Endometrial microvascular endothelial cells (primary cell): ENCODE data around the gene STRIP2. TPM values are rescaled to one million over a fixed set of nuclear protein-coding genes. Genes with fewer than 3 reads are reported as not detected.
"Not testable (repeated sequence)": the region's sequence is repeated elsewhere in the genome, so short reads cannot be mapped to it uniquely, and the experiment has no call there.

Source experiments
- in situ Hi-C: cut with HindIII; loops from 2 replicates; pipeline ENCODE4 v1.10.0; 2017; ENCODE audit warnings: low sequenced_read_pairs, low pct_unique_long_range_greater_than_20kb; ENCODE audit errors: inconsistent ontology term
- total RNA-seq: library from RNA; depleted of rRNA; stranded (reverse); fragments of >200 nt; gene quantifications from one replicate; pipeline ENCODE4 v1.2.3, GENCODE V29; 2015; ENCODE audit errors: inconsistent ontology term

The STRIP2 gene
- total RNA-seq, 1 donor from 2014 or later, result 17.5 TPM

DNA sequence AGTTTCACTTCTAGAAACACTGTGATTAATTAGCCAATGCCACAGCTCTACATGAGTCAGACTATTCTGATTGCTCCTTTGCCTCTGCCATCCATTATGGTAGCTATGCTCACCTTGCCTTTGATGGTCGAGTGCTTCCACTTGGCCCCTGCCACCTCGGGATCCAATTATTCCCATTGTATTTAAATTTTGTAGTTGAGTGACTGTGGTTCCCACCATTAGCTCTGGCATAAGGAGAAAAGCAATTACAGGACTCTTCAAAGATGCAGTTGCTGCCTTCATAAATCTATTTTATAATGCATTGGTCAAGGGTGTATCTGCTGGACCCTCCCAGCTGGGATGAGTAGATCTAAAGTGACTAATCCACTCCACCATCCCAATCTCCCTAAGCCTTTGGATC, 14.4 kb downstream of the STRIP2 start:
- in situ Hi-C loops, result not testable (repeated sequence)

DNA sequence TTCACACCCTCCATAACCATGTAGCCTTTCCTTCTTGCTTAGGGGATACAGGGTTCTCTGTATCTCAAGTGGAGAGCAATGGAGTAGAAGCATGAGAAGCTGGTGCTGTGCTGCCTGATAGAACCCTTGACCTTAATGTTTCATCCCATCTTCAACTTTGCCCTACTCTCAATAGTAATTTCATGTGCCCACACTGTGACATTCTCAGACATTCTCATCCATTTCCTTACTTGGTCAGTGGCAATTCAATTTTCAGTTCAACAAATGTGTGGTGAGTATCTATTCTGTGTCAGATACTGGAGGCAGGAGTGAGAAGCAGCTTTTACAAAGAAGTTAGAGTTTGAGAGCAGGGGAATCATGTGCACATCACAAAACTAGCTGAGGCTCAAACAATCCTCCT, 16.1 kb downstream of the STRIP2 start:
- in situ Hi-C loops, result no loop called here

DNA sequence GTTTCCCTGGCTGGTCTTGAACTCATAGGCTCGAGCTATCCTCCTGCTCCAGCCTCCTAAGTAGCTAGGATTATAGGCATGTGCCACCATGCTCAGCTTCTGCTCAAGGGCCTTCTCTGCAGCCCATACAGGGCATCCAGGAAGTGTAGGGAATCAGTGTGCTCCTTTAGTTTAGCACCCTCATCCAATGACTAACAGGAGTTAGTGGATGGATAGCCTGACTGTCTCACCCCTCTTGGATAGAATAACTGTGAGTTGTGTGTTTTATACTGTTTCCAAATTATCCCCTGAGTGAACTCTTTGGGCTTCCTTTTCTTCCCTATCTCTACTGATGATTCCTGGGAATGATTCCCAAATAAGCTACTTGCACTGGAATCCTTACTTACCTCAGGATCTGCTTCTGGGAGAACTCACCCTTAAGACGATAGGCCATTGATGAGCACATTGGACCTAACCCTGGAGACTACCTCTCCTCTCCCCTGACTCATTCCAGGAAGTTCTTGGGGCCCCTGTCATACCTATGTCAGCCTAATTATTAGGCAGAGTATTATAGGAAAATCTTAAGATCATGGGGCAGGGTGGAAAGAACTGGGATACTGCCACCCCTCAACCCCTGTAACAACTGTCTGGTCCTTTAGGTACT, 18.5 kb downstream of the STRIP2 start:
- in situ Hi-C loops, result no loop called here

DNA sequence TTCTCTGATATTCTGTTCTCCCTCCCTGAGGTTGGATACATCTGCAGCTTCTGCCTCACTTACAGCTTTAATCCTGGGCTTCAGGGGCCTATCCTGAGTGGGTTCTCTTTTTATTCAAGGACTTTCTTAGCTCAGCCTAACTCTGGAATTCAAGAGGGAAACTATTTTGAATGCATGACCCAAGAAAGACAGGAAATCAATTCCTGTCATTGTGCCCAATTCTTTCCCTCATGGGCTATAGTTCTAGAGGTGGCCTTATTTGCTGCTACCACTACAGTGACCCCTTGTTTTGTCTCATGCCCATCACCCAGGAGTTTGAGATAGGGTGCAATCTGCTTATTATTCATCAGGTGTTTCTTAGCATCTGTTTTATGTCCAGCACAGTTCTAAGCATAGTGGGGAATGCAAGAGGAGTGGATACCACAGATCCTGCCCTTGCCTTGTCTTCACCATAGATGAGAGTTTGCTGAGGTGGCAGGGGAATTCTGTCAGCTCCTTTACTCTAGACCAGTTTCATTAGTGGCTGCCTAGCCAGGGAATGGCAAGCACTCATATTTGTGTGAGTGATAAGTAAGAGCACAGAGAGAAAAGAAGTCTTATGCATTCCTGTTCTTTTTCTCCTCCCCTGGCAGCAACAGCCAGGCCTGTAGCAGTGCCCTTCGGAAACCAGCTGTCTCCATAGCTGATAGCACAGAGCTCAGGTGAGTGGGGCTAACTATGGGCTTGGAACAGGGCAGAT, 19.4 kb downstream of the STRIP2 start:
- in situ Hi-C loops, result no loop called here

DNA sequence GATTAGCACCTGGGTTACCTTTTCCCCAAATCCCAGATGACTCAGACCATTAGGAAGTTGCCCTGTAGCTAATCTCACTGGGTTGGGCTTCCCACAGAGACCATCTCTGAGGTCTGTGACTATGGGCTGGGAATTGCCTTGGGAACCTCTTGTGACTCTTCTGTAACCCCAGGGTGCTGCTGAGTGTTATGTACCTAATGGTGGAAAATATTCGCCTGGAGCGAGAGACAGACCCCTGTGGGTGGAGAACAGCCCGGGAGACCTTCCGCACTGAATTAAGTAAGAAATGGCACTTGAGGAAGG, 20.0 kb downstream of the STRIP2 start:
- in situ Hi-C loops, result no loop called here

DNA sequence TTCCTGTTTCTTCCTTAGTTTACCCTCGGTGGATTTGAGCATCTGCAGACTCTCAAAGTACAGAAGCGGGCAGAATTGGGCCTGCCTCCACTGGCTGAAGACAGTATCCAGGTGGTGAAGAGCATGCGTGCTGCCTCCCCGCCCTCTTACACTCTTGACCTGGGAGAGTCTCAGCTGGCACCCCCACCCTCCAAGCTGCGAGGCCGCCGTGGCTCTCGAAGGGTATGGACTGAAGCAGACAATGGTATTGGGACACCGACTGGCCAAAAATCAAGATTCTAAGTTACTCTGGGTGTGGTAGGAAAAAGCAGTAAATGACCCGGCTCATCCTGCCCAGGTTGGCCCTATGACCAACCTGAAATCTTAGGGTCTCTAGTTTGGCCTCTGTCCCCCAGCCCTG, 22.2 kb downstream of the STRIP2 start:
- in situ Hi-C loops, result no loop called here

DNA sequence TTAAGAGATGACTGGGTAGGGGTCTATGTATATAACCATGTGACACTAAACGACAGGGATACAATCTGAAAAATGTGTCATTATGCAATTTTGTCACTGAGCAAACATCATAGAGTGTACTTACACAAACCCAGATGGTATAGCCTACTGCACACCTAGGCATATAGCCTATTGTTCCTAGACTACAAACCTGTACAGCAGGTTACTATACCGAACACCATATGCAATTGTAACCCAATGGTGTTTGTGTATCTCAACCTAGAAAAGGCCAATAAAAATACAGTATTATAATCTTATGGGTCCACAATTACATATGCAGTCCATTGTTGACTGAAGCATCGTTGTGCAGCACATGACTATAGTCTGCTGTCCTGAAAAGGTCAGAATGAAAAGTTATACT, 22.9 kb downstream of the STRIP2 start:
- in situ Hi-C loops, result no loop called here

DNA sequence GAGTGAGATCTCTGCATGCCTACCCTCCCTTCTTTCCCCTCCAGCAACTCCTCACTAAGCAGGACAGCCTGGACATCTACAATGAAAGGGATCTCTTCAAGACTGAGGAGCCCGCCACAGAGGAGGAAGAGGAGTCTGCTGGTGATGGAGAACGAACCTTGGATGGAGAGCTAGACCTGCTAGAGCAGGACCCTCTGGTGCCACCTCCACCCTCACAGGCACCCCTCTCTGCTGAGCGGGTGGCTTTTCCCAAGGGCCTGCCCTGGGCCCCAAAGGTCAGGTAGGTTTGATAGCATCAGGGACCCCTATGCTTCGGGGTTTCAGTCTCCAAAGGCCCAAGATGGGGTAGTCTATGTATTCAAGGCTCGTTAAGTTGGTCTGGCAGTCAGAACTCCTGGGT, 23.9 kb downstream of the STRIP2 start:
- in situ Hi-C loops, result no loop called here

DNA sequence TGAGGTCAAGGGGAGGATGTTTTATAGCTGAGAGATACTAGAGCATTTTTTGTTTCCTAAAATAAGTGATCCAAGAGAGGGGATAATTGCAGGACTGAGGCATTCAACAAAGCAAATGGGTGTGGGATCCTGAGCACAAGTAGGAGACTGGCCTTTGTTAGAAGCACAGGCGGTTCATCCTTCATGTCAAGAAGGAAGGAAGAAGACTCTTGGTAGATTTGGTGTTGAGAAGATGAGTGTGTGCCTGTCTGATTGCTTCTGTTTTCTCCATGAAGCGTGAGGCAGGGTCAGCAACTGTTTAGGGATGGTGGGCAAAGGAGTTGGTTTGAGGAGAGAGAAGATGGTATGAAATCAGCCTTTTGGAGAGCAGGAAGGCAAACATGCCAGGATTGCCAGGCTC, 27.6 kb downstream of the STRIP2 start:
- in situ Hi-C loops, result no loop called here

DNA sequence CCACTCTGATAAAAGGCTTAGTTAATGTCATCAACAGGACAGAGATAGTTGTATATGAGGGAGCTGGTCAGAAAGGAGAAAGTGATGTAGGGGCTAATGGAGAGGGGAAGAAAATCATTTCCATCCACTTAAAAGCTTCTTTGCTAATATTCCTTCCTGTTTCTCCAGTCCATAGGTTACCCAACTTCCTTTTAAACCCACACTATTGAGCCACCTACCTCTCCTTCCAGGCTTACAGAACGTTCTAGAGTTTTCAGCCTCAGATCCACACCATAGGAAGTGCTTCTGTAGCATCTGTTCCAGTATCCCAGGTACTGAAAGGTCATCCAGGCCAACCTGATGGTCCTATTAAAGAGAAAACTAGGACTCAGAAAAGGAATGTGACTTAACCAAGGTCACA, 28.2 kb downstream of the STRIP2 start:
- in situ Hi-C loops, result no loop called here

DNA sequence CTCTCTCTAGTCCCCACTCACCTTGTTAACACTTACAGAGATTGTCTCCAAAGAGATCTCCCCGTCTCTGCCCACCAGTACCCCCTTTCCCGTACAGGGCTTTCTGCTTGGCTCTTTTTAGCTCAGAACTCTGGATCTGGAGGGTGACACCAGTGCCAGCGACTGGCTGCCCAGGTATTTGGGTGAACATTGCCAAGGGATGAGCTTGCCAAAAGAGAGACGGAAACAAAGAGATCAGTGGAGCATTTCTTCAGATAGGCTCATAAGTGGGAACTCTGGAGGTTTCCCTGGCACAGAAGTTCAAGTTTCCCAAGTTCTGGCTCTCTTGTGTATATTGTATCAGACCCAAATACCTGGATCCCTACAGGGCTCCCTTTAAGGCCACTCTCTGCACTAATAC, 30.0 kb downstream of the STRIP2 start:
- in situ Hi-C loops, result no loop called here

DNA sequence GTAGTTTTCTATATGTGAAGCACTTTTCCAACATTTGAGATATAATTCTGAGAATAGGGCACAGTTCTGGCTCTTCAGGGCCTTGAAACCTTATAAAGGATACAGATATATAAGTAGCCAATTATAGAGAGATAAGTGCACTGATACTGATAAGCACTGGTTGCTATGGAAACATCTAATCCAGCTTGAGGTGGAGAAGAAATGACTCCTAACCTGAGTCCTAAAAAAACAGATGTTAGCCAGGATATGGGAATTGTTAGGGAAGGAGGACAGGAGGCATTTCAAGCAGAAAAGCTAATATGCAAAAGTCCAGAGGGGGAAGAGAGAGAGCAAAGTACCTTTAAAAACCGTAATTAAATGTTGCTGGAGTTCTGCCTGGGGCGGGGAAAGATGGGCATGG, 30.8 kb downstream of the STRIP2 start:
- in situ Hi-C loops, result no loop called here

DNA sequence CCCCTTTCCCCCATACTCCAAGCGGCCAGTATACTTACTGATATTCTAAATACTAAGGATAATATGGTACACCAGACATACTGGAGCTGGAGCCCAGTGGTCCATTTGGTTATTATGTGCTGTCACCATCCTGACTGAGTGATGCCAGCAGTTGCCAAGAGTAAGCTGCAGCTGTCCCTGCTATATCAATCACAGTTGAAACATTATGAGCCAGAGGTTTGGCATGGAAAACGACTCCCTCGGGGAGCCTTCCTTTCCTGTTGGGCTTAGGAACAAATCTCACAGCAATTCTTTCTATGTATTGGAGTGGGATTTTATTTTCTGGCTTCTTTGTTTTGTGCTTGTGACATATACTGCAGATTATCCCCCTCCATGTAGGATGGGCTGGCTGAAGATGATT, 32.6 kb downstream of the STRIP2 start:
- in situ Hi-C loops, result no loop called here

DNA sequence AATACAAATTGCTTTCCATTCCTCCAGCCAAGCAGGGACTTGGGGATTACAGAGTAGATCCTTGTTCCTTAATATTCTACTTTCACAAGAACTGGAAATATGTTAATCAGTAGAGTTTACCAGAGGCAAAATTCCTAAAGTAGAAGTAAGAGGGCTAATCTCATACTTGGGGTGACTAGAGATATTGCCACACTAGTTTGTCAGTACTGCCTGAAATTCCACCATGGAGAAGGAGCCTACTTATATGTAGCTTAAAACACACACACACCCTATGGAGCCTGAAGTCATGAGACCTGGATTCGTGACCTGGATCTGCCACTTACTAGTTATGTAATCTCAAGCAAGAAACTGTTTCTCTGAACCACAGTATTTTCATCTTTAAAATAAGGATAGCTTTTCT, 33.9 kb downstream of the STRIP2 start:
- in situ Hi-C loops, result no loop called here

DNA sequence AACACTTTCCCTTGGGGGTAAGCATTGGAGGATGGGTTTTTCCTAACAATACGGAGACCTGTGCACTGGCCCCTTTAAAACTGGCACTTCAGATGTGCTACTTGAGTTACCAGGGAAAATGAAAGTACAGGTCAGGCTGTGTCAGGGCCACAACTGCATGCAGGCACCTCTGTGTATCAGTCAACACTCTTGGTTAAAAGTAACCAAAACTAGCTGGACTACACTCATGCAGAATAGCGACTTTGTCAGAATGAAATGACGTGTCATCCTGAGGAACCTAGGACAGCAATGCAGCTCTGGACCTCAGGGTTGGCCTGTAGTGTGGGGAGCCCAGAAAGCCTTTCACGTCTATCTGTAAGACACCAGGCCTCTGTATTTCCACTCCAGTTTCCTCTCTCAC, 34.3 kb downstream of the STRIP2 start:
- in situ Hi-C loops, result no loop called here

DNA sequence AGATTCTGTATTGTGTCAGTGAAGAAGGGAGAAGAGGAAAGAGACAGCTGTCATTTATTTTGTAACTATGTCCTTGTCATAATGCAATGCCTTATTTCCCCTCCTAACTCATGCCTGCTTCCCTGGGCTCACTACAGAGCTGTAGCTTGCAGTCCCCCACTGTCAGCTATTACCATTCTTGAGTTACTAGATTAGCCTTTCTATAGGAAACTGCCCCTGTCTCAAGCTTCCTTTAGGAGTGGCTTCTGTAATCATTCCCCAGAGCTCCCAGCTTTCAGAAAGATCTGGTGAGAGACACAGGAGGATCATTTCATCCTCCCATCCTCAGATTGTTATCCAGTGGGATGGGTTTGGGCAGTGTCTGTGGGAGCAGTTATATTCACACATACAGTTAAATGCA, 35.7 kb downstream of the STRIP2 start:
- in situ Hi-C loops, result no loop called here

DNA sequence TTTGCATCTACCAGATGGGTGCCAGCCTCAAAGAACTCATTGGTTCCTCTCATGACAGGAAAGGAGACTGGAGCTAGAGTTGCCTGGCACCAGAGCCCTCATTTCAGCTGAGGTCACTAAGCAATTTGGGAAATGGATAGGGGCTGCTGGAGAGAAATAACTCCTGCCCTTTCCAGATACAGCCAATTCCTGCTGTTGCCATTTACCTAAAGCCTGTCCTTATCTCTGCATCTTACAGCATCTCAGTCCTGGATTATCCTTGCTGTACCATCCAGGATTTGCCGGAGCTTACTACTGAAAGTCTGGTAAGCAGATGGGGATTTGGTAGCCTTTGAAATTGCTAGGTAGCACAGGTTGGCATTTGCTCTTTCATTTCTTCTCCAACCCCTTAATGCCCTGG, 36.2 kb downstream of the STRIP2 start:
- in situ Hi-C loops, result no loop called here

DNA sequence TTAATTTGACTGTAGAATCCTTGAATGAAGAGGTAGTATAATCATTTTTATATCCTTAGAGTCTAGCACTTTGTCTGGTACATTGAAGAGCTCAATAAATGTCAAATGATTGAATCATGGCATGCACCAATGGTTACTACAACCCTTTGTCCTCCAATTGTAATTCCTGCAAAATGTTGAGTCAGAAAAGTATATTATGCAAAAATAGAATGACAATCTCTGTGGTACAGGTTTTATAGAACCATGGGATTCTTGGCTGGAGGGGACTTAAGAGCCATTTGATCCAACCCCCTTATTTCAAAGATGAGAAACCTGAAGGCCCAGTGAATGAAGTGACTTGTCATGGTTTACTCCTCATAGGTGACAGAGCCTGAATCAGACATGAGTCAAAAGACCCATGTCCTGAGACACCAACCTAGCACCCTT, 37.2 kb downstream of the STRIP2 start:
- in situ Hi-C loops, result no loop called here

DNA sequence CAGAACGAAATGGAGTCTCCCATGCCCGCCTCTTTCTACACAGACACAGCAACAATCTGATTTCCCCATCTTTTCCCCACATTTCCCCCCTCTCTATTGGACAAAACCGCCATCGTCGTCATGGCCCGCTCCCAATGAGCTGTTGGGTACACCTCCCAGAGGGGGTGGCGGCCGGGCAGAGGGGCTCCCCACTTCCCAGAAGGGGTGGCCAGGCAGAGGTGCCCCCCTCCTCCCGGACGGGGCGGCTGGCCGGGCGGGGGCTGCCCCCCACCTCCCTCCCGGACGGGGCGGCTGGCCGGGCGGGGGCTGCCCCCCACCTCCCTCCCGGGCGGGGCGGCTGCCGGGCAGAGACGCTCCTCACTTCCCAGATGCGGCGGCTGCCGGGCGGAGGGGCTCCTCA, 41.7 kb downstream of the STRIP2 start:
- in situ Hi-C loops, result not testable (repeated sequence)

DNA sequence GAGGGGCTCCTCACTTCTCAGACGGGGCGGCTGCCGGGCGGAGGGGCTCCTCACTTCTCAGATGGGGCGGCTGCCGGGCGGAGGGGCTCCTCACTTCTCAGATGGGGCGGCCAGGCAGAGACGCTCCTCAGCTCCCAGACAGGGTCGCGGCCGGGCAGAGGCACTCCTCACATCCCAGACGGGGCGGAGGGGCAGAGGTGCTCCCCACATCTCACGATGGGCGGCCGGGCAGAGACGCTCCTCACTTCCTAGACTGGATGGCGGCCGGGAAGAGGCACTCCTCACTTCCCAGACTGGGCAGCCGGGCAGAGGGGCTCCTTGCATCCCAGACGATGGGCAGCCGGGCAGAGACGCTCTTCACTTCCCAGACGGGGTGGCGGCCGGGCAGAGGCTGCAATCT, 42.2 kb downstream of the STRIP2 start:
- in situ Hi-C loops, result not testable (repeated sequence)

DNA sequence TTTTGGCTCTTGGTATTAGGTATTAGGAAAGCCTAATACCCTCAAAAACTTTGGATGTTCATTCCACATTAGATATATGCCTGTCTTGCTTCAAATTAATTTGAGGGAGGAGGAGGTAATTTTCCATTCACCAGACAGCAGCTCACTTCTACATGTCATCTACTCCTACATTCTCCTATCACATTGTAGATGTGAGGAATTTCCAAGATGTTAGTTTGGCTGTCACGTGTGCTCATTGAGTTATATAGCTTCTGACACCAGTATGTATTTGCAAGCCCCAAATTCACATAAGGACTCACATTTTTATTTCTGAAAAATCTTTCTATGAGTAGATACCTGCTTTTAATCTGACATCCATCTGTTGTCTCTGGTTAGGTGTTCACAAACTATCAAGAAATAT, 45.6 kb downstream of the STRIP2 start:
- in situ Hi-C loops, result no loop called here
